ENCODE data around the gene NR1D1. TPM values are rescaled to one million over a fixed set of nuclear protein-coding genes. Genes with fewer than 3 reads are reported as not detected.

Gene NR1D1
- total and polyA plus RNA-seq, 2 of the 13 experiments (the other 11 are each of a cell fraction or from before 2014, with no cell fraction given) = 2.1 to 2.7 TPM

DNA sequence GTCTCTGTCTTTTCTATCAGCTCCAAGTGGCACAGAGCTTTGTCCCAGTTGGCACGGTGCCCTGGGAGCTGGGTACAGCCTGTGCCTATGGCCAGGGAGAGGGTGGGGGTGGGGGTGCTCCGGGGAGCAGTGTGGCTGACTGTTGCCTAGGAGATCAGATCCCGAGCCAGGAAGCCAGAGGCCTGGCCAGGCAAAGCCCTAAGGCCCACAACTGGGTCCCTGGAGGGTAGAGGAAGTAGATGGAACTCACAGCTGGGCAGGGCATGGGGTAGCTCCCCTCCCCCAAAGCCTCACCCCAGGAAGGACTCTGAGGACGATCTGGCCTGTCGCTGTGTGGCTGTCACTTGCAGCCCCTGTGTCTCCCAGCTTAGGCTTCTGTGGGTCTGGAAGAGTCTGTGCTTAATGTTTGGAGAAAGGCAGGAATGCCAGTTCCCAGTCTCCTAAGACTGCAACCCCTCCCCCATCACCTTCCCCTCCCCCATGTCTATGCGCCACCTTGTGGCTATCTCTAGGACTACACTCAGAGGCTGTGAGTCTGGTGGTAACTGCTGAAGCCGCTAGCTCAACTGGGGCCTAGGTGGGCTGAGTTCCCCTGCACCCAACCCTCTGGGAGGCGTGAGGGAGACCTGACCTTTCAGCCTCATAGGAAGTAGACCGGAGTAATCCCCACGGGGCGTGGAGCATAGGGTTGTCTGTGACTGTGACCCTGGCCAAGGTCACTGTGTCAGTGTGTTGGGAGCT lies 25.0 kb downstream of the NR1D1 start (continued):
- TF ChIP-seq SMAD1 (CRISPR knock-in tag; IDR thresholded peaks at IDR 0.05; ENCODE audit: borderline replicate concordance, low read depth) = no peak; the same call in 1 of the 2 replicates
- TF ChIP-seq, protein P1, sequence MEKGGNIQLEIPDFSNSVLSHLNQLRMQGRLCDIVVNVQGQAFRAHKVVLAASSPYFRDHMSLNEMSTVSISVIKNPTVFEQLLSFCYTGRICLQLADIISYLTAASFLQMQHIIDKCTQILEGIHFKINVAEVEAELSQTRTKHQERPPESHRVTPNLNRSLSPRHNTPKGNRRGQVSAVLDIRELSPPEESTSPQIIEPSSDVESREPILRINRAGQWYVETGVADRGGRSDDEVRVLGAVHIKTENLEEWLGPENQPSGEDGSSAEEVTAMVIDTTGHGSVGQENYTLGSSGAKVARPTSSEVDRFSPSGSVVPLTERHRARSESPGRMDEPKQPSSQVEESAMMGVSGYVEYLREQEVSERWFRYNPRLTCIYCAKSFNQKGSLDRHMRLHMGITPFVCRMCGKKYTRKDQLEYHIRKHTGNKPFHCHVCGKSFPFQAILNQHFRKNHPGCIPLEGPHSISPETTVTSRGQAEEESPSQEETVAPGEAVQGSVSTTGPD (CRISPR knock-in tag; IDR thresholded peaks at IDR 0.05) = no peak
- TF ChIP-seq, protein P2, sequence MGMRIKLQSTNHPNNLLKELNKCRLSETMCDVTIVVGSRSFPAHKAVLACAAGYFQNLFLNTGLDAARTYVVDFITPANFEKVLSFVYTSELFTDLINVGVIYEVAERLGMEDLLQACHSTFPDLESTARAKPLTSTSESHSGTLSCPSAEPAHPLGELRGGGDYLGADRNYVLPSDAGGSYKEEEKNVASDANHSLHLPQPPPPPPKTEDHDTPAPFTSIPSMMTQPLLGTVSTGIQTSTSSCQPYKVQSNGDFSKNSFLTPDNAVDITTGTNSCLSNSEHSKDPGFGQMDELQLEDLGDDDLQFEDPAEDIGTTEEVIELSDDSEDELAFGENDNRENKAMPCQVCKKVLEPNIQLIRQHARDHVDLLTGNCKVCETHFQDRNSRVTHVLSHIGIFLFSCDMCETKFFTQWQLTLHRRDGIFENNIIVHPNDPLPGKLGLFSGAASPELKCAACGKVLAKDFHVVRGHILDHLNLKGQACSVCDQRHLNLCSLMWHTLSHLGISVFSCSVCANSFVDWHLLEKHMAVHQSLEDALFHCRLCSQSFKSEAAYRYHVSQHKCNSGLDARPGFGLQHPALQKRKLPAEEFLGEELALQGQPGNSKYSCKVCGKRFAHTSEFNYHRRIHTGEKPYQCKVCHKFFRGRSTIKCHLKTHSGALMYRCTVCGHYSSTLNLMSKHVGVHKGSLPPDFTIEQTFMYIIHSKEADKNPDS (CRISPR knock-in tag; IDR thresholded peaks at IDR 0.05) = no peak; the same call in 1 of the 2 replicates
- TF ChIP-seq SKI (IDR thresholded peaks at IDR 0.05; ENCODE audit: partially characterized antibody) = peak; percentile 91
- TF ChIP-seq ZBTB25 (CRISPR knock-in tag; IDR thresholded peaks at IDR 0.05) = peak; percentile 62; the same call in 1 of the 2 replicates
- no peak for TF ChIP-seq DR1 (CRISPR knock-in tag; IDR thresholded peaks at IDR 0.05)
- TF ChIP-seq ZNF598 (CRISPR knock-in tag; IDR thresholded peaks at IDR 0.05; ENCODE audit: borderline replicate concordance) = no peak
- TF ChIP-seq ZNF251 (CRISPR knock-in tag; IDR thresholded peaks at IDR 0.05) = no peak
- TF ChIP-seq ZNF138 (CRISPR knock-in tag; IDR thresholded peaks at IDR 0.05; ENCODE audit: low read depth) = no peak
- TF ChIP-seq ZNF510 (CRISPR knock-in tag; IDR thresholded peaks at IDR 0.05; ENCODE audit: low read depth) = no peak
- no peak for TF ChIP-seq NKX3-1 (CRISPR knock-in tag; IDR thresholded peaks at IDR 0.05)
- TF ChIP-seq MAFG (CRISPR knock-in tag; IDR thresholded peaks at IDR 0.05) = no peak
- no peak for TF ChIP-seq PRDM15 (CRISPR knock-in tag; IDR thresholded peaks at IDR 0.05)
- no peak for TF ChIP-seq MTF2 (CRISPR knock-in tag; IDR thresholded peaks at IDR 0.05; ENCODE audit: borderline replicate concordance)
- TF ChIP-seq ZFP82 (CRISPR knock-in tag; IDR thresholded peaks at IDR 0.05; ENCODE audit: borderline replicate concordance) = no peak
- TF ChIP-seq SATB2 (CRISPR knock-in tag; IDR thresholded peaks at IDR 0.05) = no peak
- no peak for TF ChIP-seq ZNF530 (CRISPR knock-in tag; IDR thresholded peaks at IDR 0.05; ENCODE audit: low read depth)
- TF ChIP-seq REL (CRISPR knock-in tag; conservative IDR thresholded peaks at IDR 0.05) = no peak
- no peak for TF ChIP-seq RFXANK (CRISPR knock-in tag; IDR thresholded peaks at IDR 0.05)
- TF ChIP-seq NBN (conservative IDR thresholded peaks at IDR 0.05) = no peak
- no peak for TF ChIP-seq NFRKB (IDR thresholded peaks at IDR 0.05)
- peak; percentile 13; the same call in 1 of the 2 replicates for TF ChIP-seq ZNF839 (CRISPR knock-in tag; IDR thresholded peaks at IDR 0.05; ENCODE audit: borderline replicate concordance)
- TF ChIP-seq HDAC6 (IDR thresholded peaks at IDR 0.05; ENCODE audit: low read depth, low read length) = no peak
- TF ChIP-seq ZNF12 (CRISPR knock-in tag; IDR thresholded peaks at IDR 0.05) = no peak
